ENCODE results near the gene EPM2AIP1.

- no peak for TF ChIP-seq MAX (IDR thresholded peaks at IDR 0.05)
- no peak for TF ChIP-seq USF1 (IDR thresholded peaks at IDR 0.05)
- no peak for TF ChIP-seq ZBTB7A (IDR thresholded peaks at IDR 0.05; ENCODE audit: low read depth)
These were observed 32.4 kb downstream of the EPM2AIP1 start for GRCh38 chr3:36960502-36960901.
